H1 (cell line): ENCODE measurements around the gene BACE1. TPM values are rescaled to one million over a fixed set of nuclear protein-coding genes. Genes with fewer than 3 reads are reported as not detected.

Experiments used
- CTCF ChIA-PET: fragments of 300-600 bp; sonication (Branson Sonifier 250); formaldehyde crosslinking; loops from one replicate; lab custom pipeline; 2021; ENCODE audit not compliant: partially characterized antibody; lab: Charles Lee
- POLR2A ChIA-PET: fragments of 300-600 bp; sonication (Branson Sonifier 250); formaldehyde crosslinking; loops from one replicate; lab custom pipeline; 2021; ENCODE audit warnings: inconsistent platforms; ENCODE audit not compliant: partially characterized antibody; lab: Charles Lee
- DNase-seq, 2 experiments: peaks; one replicate each; pipeline versions ENCODE4 v3.0.0 to v3.0.0-alpha.2; 2010 to 2022; ENCODE audit warnings: low spot score in 2 of 2, low read depth in 1 of 2, mixed read lengths in 1 of 2
- FAIRE-seq: peaks from 2 replicates; lab custom pipeline; 2011; peaks lifted over from hg19 to GRCh38; lab: Jason Lieb, UNC
- H2AFZ ChIP-seq: 2 replicates; pipeline ENCODE4 v1.8.1; 2012; ENCODE audit warnings: low read length, inconsistent platforms
- H2AK5ac ChIP-seq: 2 replicates; pipeline ENCODE4 v1.6.1; 2013; ENCODE audit warnings: low read depth, low read length
- H2BK120ac ChIP-seq: replicated peaks from 2 replicates; pipeline ENCODE3; 2013; ENCODE audit warnings: low read depth, low read length, inconsistent platforms
- H2BK12ac ChIP-seq: 2 replicates; pipeline ENCODE4 v1.6.1; 2013; ENCODE audit warnings: low read depth, low read length
- H2BK15ac ChIP-seq: 2 replicates; pipeline ENCODE4 v1.6.1; 2013; ENCODE audit warnings: low read length
- H2BK20ac ChIP-seq: 2 replicates; pipeline ENCODE4 v1.6.1; 2013; ENCODE audit warnings: low read length
- H2BK5ac ChIP-seq: 2 replicates; pipeline ENCODE4 v1.6.1; 2013; ENCODE audit warnings: low read depth, low read length
- H3K14ac ChIP-seq: 2 replicates; pipeline ENCODE4 v1.6.1; 2013; ENCODE audit warnings: inconsistent platforms; ENCODE audit not compliant: insufficient read length
- H3K18ac ChIP-seq: 2 replicates; pipeline ENCODE4 v1.6.1; 2013; ENCODE audit warnings: low read length; ENCODE audit errors: extremely low read depth
- H3K23ac ChIP-seq: 2 replicates; pipeline ENCODE4 v1.6.1; 2013; ENCODE audit warnings: inconsistent platforms; ENCODE audit not compliant: insufficient read length
- H3K23me2 ChIP-seq: 2 replicates; pipeline ENCODE4 v1.6.1; 2013; ENCODE audit warnings: low read depth, low read length
- H3K27ac ChIP-seq: 2 replicates; pipeline ENCODE4 v1.6.1; 2011; ENCODE audit warnings: low read depth, low read length, inconsistent platforms
- H3K27me3 ChIP-seq, 4 experiments: replicated peaks in 1 of 4; 1 replicate in 1 of 4; 2 replicates in 3 of 4; pipeline versions ENCODE4 v1.6.1 to v1.8.1; 2011 to 2013; ENCODE audit warnings: low read length in 3 of 4, mild to moderate bottlenecking in 3 of 4, inconsistent platforms in 2 of 4, mixed read lengths in 2 of 4, moderate library complexity in 1 of 4; ENCODE audit not compliant: control insufficient read depth in 3 of 4, insufficient read depth in 3 of 4; ENCODE audit errors: extremely low read depth in 1 of 4
- H3K36me3 ChIP-seq, 4 experiments: 2 replicates each; pipeline versions ENCODE4 v1.6.1 to v1.8.1; 2011 to 2013; ENCODE audit warnings: mild to moderate bottlenecking in 4 of 4, low read length in 3 of 4, moderate library complexity in 2 of 4, control low read depth in 1 of 4, inconsistent platforms in 1 of 4; ENCODE audit not compliant: insufficient read depth in 4 of 4, control insufficient read depth in 2 of 4
- H3K4ac ChIP-seq: replicated peaks from 2 replicates; pipeline ENCODE3; 2013; ENCODE audit warnings: low read length, low read depth, mixed read lengths, inconsistent platforms; ENCODE audit not compliant: insufficient read length
- H3K4me1 ChIP-seq, 4 experiments: replicated peaks in 1 of 4; 1 replicate in 1 of 4; 2 replicates in 3 of 4; pipeline versions ENCODE4 v1.6.1 to v1.8.1; 2011 to 2013; ENCODE audit warnings: low read length in 3 of 4, inconsistent platforms in 2 of 4, mixed read lengths in 1 of 4; ENCODE audit not compliant: insufficient read depth in 4 of 4, control insufficient read depth in 3 of 4
- H3K4me2 ChIP-seq, 2 experiments: 2 replicates each; pipeline versions ENCODE4 v1.6.1 to v1.8.1; 2011 to 2013; ENCODE audit warnings: low read depth in 2 of 2, low read length in 2 of 2, control low read depth in 1 of 2, inconsistent platforms in 1 of 2, mild to moderate bottlenecking in 1 of 2; ENCODE audit not compliant: insufficient read depth in 1 of 2
- H3K4me3 ChIP-seq, 4 experiments: fragments of 200-600, 300-600 bp in 1 of 4; sonication (generic), shearing (Covaris generic), sonication (Bioruptor Twin) in 1 of 4; 2 replicates each; pipeline versions ENCODE4 v1.5.1 to v1.8.1; 2011 to 2016; ENCODE audit warnings: low read length in 4 of 4, low read depth in 3 of 4, control low read depth in 2 of 4, inconsistent platforms in 2 of 4, mild to moderate bottlenecking in 2 of 4, mixed read lengths in 1 of 4, moderate library complexity in 1 of 4; ENCODE audit not compliant: insufficient read depth in 2 of 4; ENCODE audit errors: extremely low read depth in 1 of 4
- H3K56ac ChIP-seq: replicated peaks from 2 replicates; pipeline ENCODE3; 2013; ENCODE audit warnings: low read depth, mild to moderate bottlenecking, mixed read lengths, low read length, inconsistent platforms; ENCODE audit not compliant: insufficient read length
- H3K79me1 ChIP-seq: 2 replicates; pipeline ENCODE4 v1.6.1; 2013; ENCODE audit warnings: low read depth, low read length, control low read depth
- H3K79me2 ChIP-seq, 2 experiments: 2 replicates each; pipeline versions ENCODE4 v1.6.1 to v1.8.1; 2012 to 2013; ENCODE audit warnings: low read length in 2 of 2, mild to moderate bottlenecking in 2 of 2, inconsistent platforms in 1 of 2; ENCODE audit not compliant: insufficient read depth in 2 of 2, control insufficient read depth in 1 of 2
- H3K9ac ChIP-seq, 4 experiments: replicated peaks in 1 of 4; 1 replicate in 1 of 4; 2 replicates in 3 of 4; pipeline versions ENCODE4 v1.6.1 to v1.8.1; 2011 to 2013; ENCODE audit warnings: low read depth in 3 of 4, low read length in 3 of 4, control low read depth in 2 of 4, mild to moderate bottlenecking in 2 of 4, moderate library complexity in 2 of 4, inconsistent platforms in 1 of 4; ENCODE audit errors: extremely low read depth in 1 of 4
- H3K9me3 ChIP-seq, 2 experiments: 2 replicates each; pipeline versions ENCODE4 v1.6.1 to v1.8.1; 2012 to 2013; ENCODE audit warnings: mild to moderate bottlenecking in 2 of 2, moderate library complexity in 2 of 2, control low read depth in 1 of 2, inconsistent platforms in 1 of 2, low read depth in 1 of 2, low read length in 1 of 2, mixed read lengths in 1 of 2; ENCODE audit not compliant: insufficient read depth in 2 of 2
- H4K20me1 ChIP-seq, 2 experiments: replicated peaks in 1 of 2; 2 replicates each; pipeline versions ENCODE3 to v1.8.1; 2011 to 2013; ENCODE audit warnings: inconsistent platforms in 2 of 2, low read length in 2 of 2, mild to moderate bottlenecking in 1 of 2; ENCODE audit not compliant: insufficient read depth in 2 of 2, control insufficient read depth in 1 of 2
- H4K5ac ChIP-seq: 2 replicates; pipeline ENCODE4 v1.6.1; 2013; ENCODE audit warnings: low read length, low read depth, mixed read lengths, inconsistent platforms; ENCODE audit not compliant: insufficient read length
- H4K8ac ChIP-seq: 2 replicates; pipeline ENCODE4 v1.8.0; 2013; ENCODE audit warnings: mild to moderate bottlenecking, moderate library complexity, low read length, inconsistent platforms; ENCODE audit not compliant: insufficient read depth; ENCODE audit errors: extremely low read depth
- H4K91ac ChIP-seq: replicated peaks from 2 replicates; pipeline ENCODE3; 2013; ENCODE audit warnings: low read length, mixed read lengths, inconsistent platforms; ENCODE audit not compliant: insufficient read length
- SUZ12 ChIP-seq: fragments of 200-600 bp; sonication (generic); IDR thresholded peaks from 2 replicates; pipeline ENCODE4 v1.6.1; 2012; ENCODE audit warnings: mild to moderate bottlenecking, inconsistent platforms, low read length, moderate library complexity, mixed read lengths
- WGBS, 2 experiments: shearing (Covaris generic) in 1 of 2; methylation state at CpG; one replicate each; pipeline versions ENCODE4 v1.1.6 to v1.1.7; 2013 to 2015; ENCODE audit warnings: low lambda C conversion rate in 2 of 2, mixed read lengths in 2 of 2, inconsistent platforms in 1 of 2, low coverage in 1 of 2, missing lambda C conversion rate in 1 of 2; ENCODE audit not compliant: insufficient replicate concordance in 2 of 2, insufficient coverage in 1 of 2, insufficient read length in 1 of 2; ENCODE audit errors: extremely low coverage in 1 of 2, missing lambda C conversion rate in 1 of 2; 5-methylcytosine and 5-hydroxymethylcytosine counted together
- polyA plus RNA-seq, 7 experiments: library from polyadenylated mRNA; depleted of rRNA in 3 of 7; stranded (reverse) in 5 of 7; unstranded in 2 of 7; fragments of >200 nt in 5 of 7; fragments of 200-250 nt in 2 of 7; gene quantifications; 1 replicate in 5 of 7; 2 replicates in 1 of 7; 4 replicates in 1 of 7; pipeline versions ENCODE4 v1.2.1 to v1.2.3, GENCODE V29; 2011 to 2013; ENCODE audit warnings: missing spikeins in 2 of 7, mixed read lengths in 2 of 7
- total RNA-seq: library from RNA; stranded (reverse); fragmentation: NEBNext Ultra II Directional; extraction: Animal tissue kit (Norgen Biotek cat#: 25700); gene quantifications from 2 replicates; pipeline ENCODE4 v1.2.1, GENCODE V29; 2021

BACE1 gene
- total and polyA plus RNA-seq, 2 of the 8 experiments (the other 6 are each of a cell fraction or from before 2014, with no cell fraction given): 7.7 to 7.9 TPM

DNA sequence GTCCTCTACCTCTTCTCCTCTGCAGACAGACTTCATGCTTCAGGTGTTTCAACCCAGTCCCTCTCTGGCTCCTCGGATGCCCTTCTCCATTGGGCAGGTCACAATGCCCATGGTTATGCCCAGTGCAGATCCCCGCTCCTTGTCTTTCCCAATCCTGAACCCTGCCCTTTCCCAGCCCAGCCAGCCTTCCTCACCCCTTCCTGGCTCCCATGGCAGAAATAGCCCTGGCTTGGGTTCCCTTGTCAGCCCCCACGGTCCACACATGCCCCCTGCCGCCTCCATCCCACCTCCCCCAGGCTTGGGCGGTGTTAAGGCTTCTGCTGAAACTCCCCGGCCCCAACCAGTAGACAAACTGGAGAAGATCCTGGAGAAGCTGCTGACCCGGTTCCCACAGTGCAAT, 34.2 kb downstream of the BACE1 start:
- Histone ChIP-seq H3K23ac (no peak overlapping the region), H2BK15ac (no peak overlapping the region), H2BK5ac (no peak overlapping the region), H3K4me3 (no peak overlapping the region), H3K4me2 (no peak overlapping the region), H4K20me1 (no peaks in the 10 kb centered on the region), H3K9me3 (no peaks in the 10 kb centered on the region), H3K4me1 (no peaks in the 10 kb centered on the region), H3K18ac (no peak overlapping the region), H4K8ac (no peak overlapping the region), H2AK5ac (no peak overlapping the region), H3K79me2 (no peaks in the 10 kb centered on the region), H4K5ac (no peak overlapping the region), H3K23me2 (no peaks in the 10 kb centered on the region), H3K36me3 (peaks cover 18 to 54% (median 29%) of the 10 kb centered on the region in 4 experiments), H3K9ac (no peak overlapping the region), H3K27ac (no peak overlapping the region), H4K91ac (no peak overlapping the region), H2BK12ac (no peak overlapping the region), H3K56ac (no peak overlapping the region), H2BK120ac (no peak overlapping the region), H3K79me1 (no peaks in the 10 kb centered on the region), H3K27me3 (no peaks in the 10 kb centered on the region), H2AFZ (no peak overlapping the region), H3K4ac (no peak overlapping the region), H2BK20ac (no peak overlapping the region), H3K14ac (no peak overlapping the region)
- no peak for TF ChIP-seq SUZ12
- ChIA-PET CTCF (interaction anchor here (0.7 kb wide), 1 partner anchor 543 kb away, joined by 4 read pairs; the partner anchor contains the start of gene FXYD2), POLR2A (no interaction called here)
- 90% methylated on average over 7 of the region's 7 CpGs; no CpG with 5 or more reads in 1 of the 2 experiments for WGBS, 2 experiments
- no peak for DNase-seq
- FAIRE-seq: no peak
